Activated CD8-positive, alpha-beta T cell treated with anti-CD3 and anti-CD28 coated beads for 36 hours (primary cell): ENCODE measurements around the gene PSIP1. TPM values are rescaled to one million over a fixed set of nuclear protein-coding genes. Genes with fewer than 3 reads are reported as not detected.

Source experiments
- ATAC-seq: fragments of 200-7000 bp; cut with Tn5 transposase; one replicate; pipeline ENCODE4 v1.10.0; 2021; ENCODE audit warnings: mild to moderate bottlenecking, moderate library complexity
- CTCF ChIA-PET: fragments of 350-600 bp; sonication (Branson Sonifier 250); formaldehyde crosslinking; loops from one replicate; lab custom pipeline; 2021; ENCODE audit warnings: antibody characterized with exemption; lab: Charles Lee
- POLR2A ChIA-PET: fragments of 350-600 bp; sonication (Branson Sonifier 250); formaldehyde crosslinking; loops from one replicate; lab custom pipeline; 2021; ENCODE audit warnings: antibody characterized with exemption; lab: Charles Lee
- DNase-seq: peaks from one replicate; pipeline ENCODE4 v3.0.0-alpha.2; 2020
- H3K27ac Mint-ChIP-seq: one replicate; pipeline ENCODE4 v1.8.0; 2021; ENCODE audit warnings: mild to moderate bottlenecking, mixed read lengths
- H3K27me3 Mint-ChIP-seq: one replicate; pipeline ENCODE4 v1.8.0; 2021; ENCODE audit warnings: mixed read lengths
- H3K36me3 Mint-ChIP-seq: one replicate; pipeline ENCODE4 v1.8.0; 2021; ENCODE audit warnings: low read depth, mixed read lengths
- H3K4me1 Mint-ChIP-seq: one replicate; pipeline ENCODE4 v1.8.0; 2021; ENCODE audit warnings: low read depth, mixed read lengths
- H3K4me3 Mint-ChIP-seq: one replicate; pipeline ENCODE4 v1.8.0; 2021; ENCODE audit warnings: mild to moderate bottlenecking, moderate library complexity, mixed read lengths
- H3K9me3 Mint-ChIP-seq: one replicate; pipeline ENCODE4 v1.8.0; 2021; ENCODE audit warnings: mixed read lengths
- intact Hi-C: fragments of 100-400 bp; cut with micrococcal nuclease; formaldehyde crosslinking; loops from one replicate; pipeline ENCODE4 v1.10.0; 2022
- total RNA-seq, 2 experiments: library from RNA; stranded (reverse); gene quantifications; one replicate each; pipeline ENCODE4 v1.2.3, GENCODE V29; 2021
- TF ChIP-seq, protein P1 (sequence below): fragments of 200-600 bp; IDR thresholded peaks from one replicate; pipeline ENCODE4 v1.8.0; 2022; ENCODE audit warnings: antibody characterized with exemption, mild to moderate bottlenecking

The PSIP1 gene
- total RNA-seq, 2 experiments from 2014 or later = 123 to 132 TPM

DNA sequence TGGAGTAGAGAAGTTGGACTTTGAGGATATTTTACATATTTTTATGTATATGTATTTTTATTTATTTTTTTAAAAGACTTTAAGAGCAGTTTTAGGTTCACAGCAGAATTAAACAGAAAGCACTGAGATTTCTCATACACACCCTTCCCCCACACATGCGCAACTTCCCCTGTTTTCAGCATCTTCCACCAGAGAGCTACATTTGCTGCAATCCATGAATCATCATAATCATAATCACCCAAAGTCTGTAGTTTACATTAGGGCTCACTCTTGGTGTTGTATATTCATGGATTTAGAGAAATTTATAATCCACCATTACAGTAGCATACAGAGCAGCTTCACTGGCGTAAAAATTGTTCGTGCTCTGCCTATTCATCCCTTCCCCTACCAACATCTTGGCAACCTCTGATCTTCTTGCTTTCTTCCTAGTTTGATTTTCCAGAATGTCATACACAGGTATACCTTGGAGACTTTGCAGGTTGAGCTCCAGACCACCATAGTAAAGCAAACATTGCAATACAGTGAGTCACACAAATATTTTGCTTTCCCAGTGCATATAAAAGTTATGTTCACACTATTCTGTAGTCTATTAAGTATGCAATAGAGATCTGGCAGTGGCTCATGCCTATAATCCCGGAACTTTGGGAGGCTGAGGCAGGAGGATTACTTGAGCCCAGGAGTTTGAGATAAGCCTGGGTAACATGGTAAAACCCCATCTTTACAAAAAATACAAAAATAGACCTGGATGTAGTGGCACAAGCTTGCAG is 32.5 kb upstream of the PSIP1 start:
- POLR2A ChIA-PET = no interaction called here
- CTCF ChIA-PET = interaction anchor here (0.9 to 1.0 kb wide), 2 partner anchors 9 to 63 kb away, joined by 3 read pairs; no protein-coding TSS in a partner anchor
- H3K9me3 Mint-ChIP-seq = no peaks in the 10 kb centered on the region
- no peak overlapping the region for H3K4me3 Mint-ChIP-seq
- no peaks in the 10 kb centered on the region for H3K4me1 Mint-ChIP-seq
- TF ChIP-seq, protein P1, sequence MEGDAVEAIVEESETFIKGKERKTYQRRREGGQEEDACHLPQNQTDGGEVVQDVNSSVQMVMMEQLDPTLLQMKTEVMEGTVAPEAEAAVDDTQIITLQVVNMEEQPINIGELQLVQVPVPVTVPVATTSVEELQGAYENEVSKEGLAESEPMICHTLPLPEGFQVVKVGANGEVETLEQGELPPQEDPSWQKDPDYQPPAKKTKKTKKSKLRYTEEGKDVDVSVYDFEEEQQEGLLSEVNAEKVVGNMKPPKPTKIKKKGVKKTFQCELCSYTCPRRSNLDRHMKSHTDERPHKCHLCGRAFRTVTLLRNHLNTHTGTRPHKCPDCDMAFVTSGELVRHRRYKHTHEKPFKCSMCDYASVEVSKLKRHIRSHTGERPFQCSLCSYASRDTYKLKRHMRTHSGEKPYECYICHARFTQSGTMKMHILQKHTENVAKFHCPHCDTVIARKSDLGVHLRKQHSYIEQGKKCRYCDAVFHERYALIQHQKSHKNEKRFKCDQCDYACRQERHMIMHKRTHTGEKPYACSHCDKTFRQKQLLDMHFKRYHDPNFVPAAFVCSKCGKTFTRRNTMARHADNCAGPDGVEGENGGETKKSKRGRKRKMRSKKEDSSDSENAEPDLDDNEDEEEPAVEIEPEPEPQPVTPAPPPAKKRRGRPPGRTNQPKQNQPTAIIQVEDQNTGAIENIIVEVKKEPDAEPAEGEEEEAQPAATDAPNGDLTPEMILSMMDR = no peak
- intact Hi-C loops = no loop called here
- no peak overlapping the region for H3K27ac Mint-ChIP-seq
- no peak for DNase-seq
- peaks cover 2% of the 10 kb centered on the region for H3K27me3 Mint-ChIP-seq
- no peak for ATAC-seq
- H3K36me3 Mint-ChIP-seq = no peaks in the 10 kb centered on the region

DNA sequence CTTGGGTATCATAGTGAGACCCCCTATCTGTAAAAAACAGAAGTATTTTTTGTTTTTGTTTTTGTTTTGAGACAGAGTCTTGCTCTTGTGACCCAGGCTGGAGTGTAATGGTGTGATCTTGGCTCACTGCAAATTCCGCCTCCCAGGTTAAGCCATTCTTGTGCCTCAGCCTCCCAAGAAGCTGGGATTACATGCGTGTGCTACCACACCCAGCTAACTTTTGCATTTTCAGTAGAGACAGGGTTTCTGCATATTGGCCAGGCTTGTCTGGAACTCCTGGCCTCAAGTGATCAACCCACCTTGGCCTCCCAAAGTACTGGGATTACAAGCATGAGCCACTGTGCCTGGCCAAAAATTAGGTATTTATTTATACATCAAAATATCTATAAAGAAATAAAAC is 31.9 kb upstream of the PSIP1 start:
- ChIA-PET POLR2A (no interaction called here), CTCF (interaction anchor here (0.9 kb wide), 1 partner anchor 9 kb away, joined by 3 read pairs; no protein-coding TSS in a partner anchor)
- DNase-seq (no peak), ATAC-seq (no peak)
- intact Hi-C loops = no loop called here
- no peak overlapping the region for H3K27ac Mint-ChIP-seq
- peaks cover 2% of the 10 kb centered on the region for H3K27me3 Mint-ChIP-seq
- H3K9me3 Mint-ChIP-seq = no peaks in the 10 kb centered on the region
- no peak overlapping the region for H3K4me3 Mint-ChIP-seq
- no peaks in the 10 kb centered on the region for H3K4me1 Mint-ChIP-seq
- no peaks in the 10 kb centered on the region for H3K36me3 Mint-ChIP-seq
- TF ChIP-seq, protein P1 = no peak

DNA sequence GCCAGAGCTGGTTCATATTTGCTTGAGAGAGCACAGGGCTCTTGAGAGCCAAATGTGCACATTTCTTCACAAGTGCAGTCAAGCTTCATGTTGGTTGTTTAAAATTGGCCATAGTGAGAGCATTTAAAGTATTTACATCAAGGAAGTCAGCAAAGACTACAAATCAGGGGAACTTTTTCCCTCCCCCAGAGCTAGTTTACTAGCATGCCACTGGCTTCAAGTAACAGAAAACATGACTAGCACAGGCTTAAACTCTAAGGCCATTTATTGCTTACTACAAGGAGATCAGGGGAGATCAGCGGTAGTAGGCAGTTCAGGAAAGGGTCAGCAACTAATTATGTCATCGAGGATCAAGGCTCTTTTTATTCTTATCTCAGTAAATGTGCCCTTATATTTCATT is 31.1 kb upstream of the PSIP1 start:
- no peak for ATAC-seq
- Mint-ChIP-seq H3K36me3 (no peaks in the 10 kb centered on the region), H3K27ac (no peak overlapping the region), H3K4me3 (no peak overlapping the region), H3K27me3 (peaks cover 2% of the 10 kb centered on the region), H3K4me1 (no peaks in the 10 kb centered on the region), H3K9me3 (no peaks in the 10 kb centered on the region)
- intact Hi-C loops = no loop called here
- TF ChIP-seq, protein P1 = no peak
- CTCF ChIA-PET = no interaction called here
- no peak for DNase-seq
- POLR2A ChIA-PET = no interaction called here

DNA sequence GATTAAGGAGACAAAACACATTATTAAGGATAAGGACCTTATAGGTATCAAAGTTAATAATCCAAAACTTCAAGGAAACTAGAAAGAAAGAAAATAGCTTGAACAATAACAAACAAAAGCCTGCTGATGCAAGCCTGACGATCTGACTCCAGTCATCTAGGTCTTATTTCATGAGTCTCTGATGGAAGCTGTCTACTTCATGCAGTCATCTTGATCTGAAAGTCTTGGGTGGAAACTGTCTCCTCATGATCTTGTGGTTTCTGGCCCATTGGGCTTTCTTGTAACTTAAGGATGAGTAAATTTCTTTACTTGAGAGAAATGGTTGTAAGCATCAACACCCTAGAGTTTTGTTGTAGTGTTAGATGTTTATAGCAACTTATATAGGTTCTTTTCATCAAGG is 20.6 kb upstream of the PSIP1 start:
- POLR2A ChIA-PET = no interaction called here
- no peak overlapping the region for H3K4me3 Mint-ChIP-seq

More for the DNA sequence above, 20.6 kb upstream of the PSIP1 start:
- intact Hi-C loops = no loop called here
- H3K36me3 Mint-ChIP-seq = no peaks in the 10 kb centered on the region
- TF ChIP-seq, protein P1 = no peak
- ATAC-seq (peak; percentile 45), DNase-seq (peak; percentile 32)
- H3K27me3 Mint-ChIP-seq = no peaks in the 10 kb centered on the region
- peaks cover 14% of the 10 kb centered on the region for H3K4me1 Mint-ChIP-seq
- H3K27ac Mint-ChIP-seq = no peak overlapping the region
- no peaks in the 10 kb centered on the region for H3K9me3 Mint-ChIP-seq
- CTCF ChIA-PET = interaction anchor here (1.9 kb wide), 1 partner anchor 18 kb away, joined by 5 read pairs; no protein-coding TSS in a partner anchor
